ENCODE measurements around the gene KNOP1. TPM values are rescaled to one million over a fixed set of nuclear protein-coding genes. Genes with fewer than 3 reads are reported as not detected.
A peak's percentile ranks its signal among the peaks of the same experiment; 100 is the strongest.

Gene KNOP1
- total and polyA plus RNA-seq, 2 donors (not counting 3 experiments of a cell fraction or from before 2014, with no cell fraction given): 6.7 to 33.5 TPM

DNA sequence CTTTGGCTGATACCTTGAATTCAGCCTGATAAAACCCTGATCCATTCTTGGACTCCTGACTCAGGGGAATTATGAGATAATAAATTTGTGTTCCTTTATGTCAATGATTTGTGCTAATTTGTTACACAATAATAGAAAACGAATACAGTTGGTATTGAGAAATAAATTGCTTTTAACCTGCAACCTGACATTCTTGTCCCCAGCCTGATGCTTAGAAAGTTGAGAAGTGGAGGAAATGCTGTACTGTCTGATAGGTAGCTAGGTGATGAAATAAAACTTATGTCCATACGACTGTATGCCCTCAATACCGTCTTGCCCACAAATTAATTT, 10.6 kb upstream of the KNOP1 start:
- FAIRE-seq: peak; percentile 31

More for the DNA sequence above, 10.6 kb upstream of the KNOP1 start:
- TF ChIP-seq JUN (IDR thresholded peaks at IDR 0.05; ENCODE audit: borderline replicate concordance, insufficient read depth, insufficient read length, low read depth) (no peak), MYC (IDR thresholded peaks at IDR 0.05; ENCODE audit: low read depth, low read length) (no peak), EZH2 (IDR thresholded peaks at IDR 0.05; ENCODE audit: borderline replicate concordance, low read depth, low read length, severe bottlenecking) (no peak), FOS (IDR thresholded peaks at IDR 0.05; ENCODE audit: borderline replicate concordance, insufficient read depth, low read length) (no peak), POLR2A (IDR thresholded peaks at IDR 0.05; ENCODE audit: low read depth, low read length) (no peak), MAX (IDR thresholded peaks at IDR 0.05; ENCODE audit: insufficient read depth, insufficient read length) (no peak), CTCF (IDR thresholded peaks at IDR 0.05; ENCODE audit: extremely low read depth in 1 of 2, insufficient read depth in 1 of 2, low read depth in 1 of 2, low read length in 2 of 2) (no peak), POLR2AphosphoS5 (IDR thresholded peaks at IDR 0.05; ENCODE audit: insufficient read depth, low read depth, low read length) (no peak), GATA2 (IDR thresholded peaks at IDR 0.05; ENCODE audit: insufficient read depth, insufficient read length, low read depth, low read length) (no peak)
- H3K4me2 ChIP-seq (ENCODE audit: insufficient read depth, low read length): no peak overlapping the region
- DNase-seq (ENCODE audit: low read depth, low spot score): no peak
- intact Hi-C loops (cut with micrococcal nuclease) (no loop called here), dilution Hi-C loops (cut with MboI; ENCODE audit: extremely low pct_ligation_motif_present, low sequenced_read_pairs) (no loop called here)
- ChIA-PET CTCF (no interaction called here), POLR2A (no interaction called here)
- H4K20me1 ChIP-seq (replicated peaks; ENCODE audit: control insufficient read depth, extremely low read depth, insufficient read depth, low read length): no peaks in the 10 kb centered on the region
- H3K9ac ChIP-seq (replicated peaks; ENCODE audit: extremely low read depth, insufficient read depth, low read length): no peak overlapping the region
- H3K27me3 ChIP-seq (ENCODE audit: control insufficient read depth in 2 of 2, insufficient read depth in 2 of 2, low read length in 2 of 2): no peaks in the 10 kb centered on the region
- no peaks in the 10 kb centered on the region for H3K79me2 ChIP-seq (ENCODE audit: control insufficient read depth, insufficient read depth, low read length)
- no peaks in the 10 kb centered on the region for H3K9me3 ChIP-seq (replicated peaks; ENCODE audit: control insufficient read depth, insufficient read depth, low read length)
- H2AFZ ChIP-seq (ENCODE audit: low read depth, low read length): no peak overlapping the region
- no peak overlapping the region for H3K4me3 ChIP-seq (replicated peaks in 1 of 3; ENCODE audit: insufficient read depth in 1 of 3, low read depth in 1 of 3, low read length in 3 of 3)
- no peaks in the 10 kb centered on the region for H3K9me1 ChIP-seq (replicated peaks; ENCODE audit: control insufficient read depth, extremely low read depth, insufficient read depth, low read length)
- no peaks in the 10 kb centered on the region for H3K4me1 ChIP-seq (ENCODE audit: control insufficient read depth, extremely low read depth, insufficient read depth, low read length)
- no TSS peak for BruUV-seq (replicated peaks)
- H3K36me3 ChIP-seq (ENCODE audit: control insufficient read depth in 2 of 2, extremely low read depth in 1 of 2, insufficient read depth in 2 of 2, low read length in 2 of 2): no peaks in the 10 kb centered on the region
- H3K27ac ChIP-seq (ENCODE audit: insufficient read depth, low read depth, low read length): no peak overlapping the region

Measured in endothelial cell of umbilical vein (primary cell).